ENCODE measurements around the gene ERVFRD-1. TPM values are rescaled to one million over a fixed set of nuclear protein-coding genes. Genes with fewer than 3 reads are reported as not detected.

ERVFRD-1 gene
- under 1 TPM in 1 of 4 donors, not detected in 3; 0.42 TPM for total RNA-seq

- 80 to 82% methylated on average over 16 of the region's 16 CpGs for WGBS, 2 donors
- no peak within 1 kb of the TSS for H3K4me3 ChIP-seq (ENCODE audit: low read depth, poor library complexity, severe bottlenecking)
- no peak for DNase-seq (ENCODE audit: low spot score in 2 of 2)
- intact Hi-C loops (cut with DNase I; ENCODE audit: low total_unique reads), result no loop called here
- TF ChIP-seq CTCF (IDR thresholded peaks at IDR 0.05), result no peak
- TF ChIP-seq POLR2A (IDR thresholded peaks at IDR 0.05), result no peak
Measured at GRCh38 chr6:11110921-11111768, at the start of gene ERVFRD-1. Gene ERVFRD-1, minus strand, starts transcription at chr6:11111725. Its CDS starts 6,415 bp downstream, at chr6:11105310.

GRCh38 chr6:11160199-11160598 lies 48.7 kb upstream of the ERVFRD-1 start:
- H3K4me3 ChIP-seq (ENCODE audit: low read depth, poor library complexity, severe bottlenecking), result no peak overlapping the region
- intact Hi-C loops (cut with DNase I; ENCODE audit: low total_unique reads), result no loop called here
- no peak for DNase-seq (ENCODE audit: low spot score in 2 of 2)
- WGBS, 2 donors, result 33 to 52% methylated on average over 1 of the region's 1 CpG
- no peak for TF ChIP-seq CTCF (IDR thresholded peaks at IDR 0.05)
- TF ChIP-seq POLR2A (IDR thresholded peaks at IDR 0.05), result no peak

GRCh38 chr6:11155589-11155988 lies 44.1 kb upstream of the ERVFRD-1 start:
- TF ChIP-seq POLR2A (IDR thresholded peaks at IDR 0.05), result no peak
- no peak for TF ChIP-seq CTCF (IDR thresholded peaks at IDR 0.05)
- intact Hi-C loops (cut with DNase I; ENCODE audit: low total_unique reads), result no loop called here
- no peak for DNase-seq (ENCODE audit: low spot score in 2 of 2)
- no peak overlapping the region for H3K4me3 ChIP-seq (ENCODE audit: low read depth, poor library complexity, severe bottlenecking)

DNA sequence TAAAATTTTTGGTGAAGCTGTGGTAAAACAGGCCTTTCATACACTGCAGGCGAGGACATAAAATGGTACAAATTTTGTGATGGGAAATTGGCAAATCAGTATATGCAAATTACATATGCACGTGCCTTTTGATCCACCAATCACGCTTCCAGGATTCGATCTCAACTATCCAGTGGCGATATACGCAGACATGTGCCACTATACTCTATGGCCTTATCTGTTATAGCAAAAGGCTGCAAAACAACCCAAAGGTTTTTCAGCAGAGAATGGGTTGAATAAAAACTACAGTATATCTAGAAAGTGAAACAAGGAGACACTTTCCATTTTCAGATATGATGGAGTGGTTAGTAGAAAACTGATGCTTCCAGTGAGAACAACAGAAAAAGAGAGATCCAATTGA lies 41.9 kb upstream of the ERVFRD-1 start:
- no peak overlapping the region for H3K4me3 ChIP-seq (ENCODE audit: low read depth, poor library complexity, severe bottlenecking)
- TF ChIP-seq POLR2A (IDR thresholded peaks at IDR 0.05) (no peak), CTCF (IDR thresholded peaks at IDR 0.05) (no peak)
- WGBS, 2 donors, result 95 to 98% methylated on average over 6 of the region's 6 CpGs
- no peak for DNase-seq (ENCODE audit: low spot score in 2 of 2)
- intact Hi-C loops (cut with DNase I; ENCODE audit: low total_unique reads), result no loop called here

- no peak overlapping the region for H3K4me3 ChIP-seq (ENCODE audit: low read depth, poor library complexity, severe bottlenecking)
- no peak for DNase-seq (ENCODE audit: low spot score in 2 of 2)
- no peak for TF ChIP-seq CTCF (IDR thresholded peaks at IDR 0.05)
- no peak for TF ChIP-seq POLR2A (IDR thresholded peaks at IDR 0.05)
- intact Hi-C loops (cut with DNase I; ENCODE audit: low total_unique reads), result no loop called here
Measured at GRCh38 chr6:11152581-11152980, 41.1 kb upstream of the ERVFRD-1 start.

- TF ChIP-seq POLR2A (IDR thresholded peaks at IDR 0.05) (no peak), CTCF (IDR thresholded peaks at IDR 0.05) (no peak)
- WGBS, 2 donors, result 86 to 95% methylated on average over 1 of the region's 1 CpG
- intact Hi-C loops (cut with DNase I; ENCODE audit: low total_unique reads), result no loop called here
- no peak overlapping the region for H3K4me3 ChIP-seq (ENCODE audit: low read depth, poor library complexity, severe bottlenecking)
- no peak for DNase-seq (ENCODE audit: low spot score in 2 of 2)
Measured at GRCh38 chr6:11151488-11151887, 40.0 kb upstream of the ERVFRD-1 start.
